Ecto neural progenitor cell (in vitro differentiated cells): ENCODE data around the gene NACC1.

ENCODE experiments used
- DNase-seq: peaks from one replicate; pipeline ENCODE4 v3.0.0-alpha.2; 2018; ENCODE audit warnings: low spot score

The NACC1 gene

DNA sequence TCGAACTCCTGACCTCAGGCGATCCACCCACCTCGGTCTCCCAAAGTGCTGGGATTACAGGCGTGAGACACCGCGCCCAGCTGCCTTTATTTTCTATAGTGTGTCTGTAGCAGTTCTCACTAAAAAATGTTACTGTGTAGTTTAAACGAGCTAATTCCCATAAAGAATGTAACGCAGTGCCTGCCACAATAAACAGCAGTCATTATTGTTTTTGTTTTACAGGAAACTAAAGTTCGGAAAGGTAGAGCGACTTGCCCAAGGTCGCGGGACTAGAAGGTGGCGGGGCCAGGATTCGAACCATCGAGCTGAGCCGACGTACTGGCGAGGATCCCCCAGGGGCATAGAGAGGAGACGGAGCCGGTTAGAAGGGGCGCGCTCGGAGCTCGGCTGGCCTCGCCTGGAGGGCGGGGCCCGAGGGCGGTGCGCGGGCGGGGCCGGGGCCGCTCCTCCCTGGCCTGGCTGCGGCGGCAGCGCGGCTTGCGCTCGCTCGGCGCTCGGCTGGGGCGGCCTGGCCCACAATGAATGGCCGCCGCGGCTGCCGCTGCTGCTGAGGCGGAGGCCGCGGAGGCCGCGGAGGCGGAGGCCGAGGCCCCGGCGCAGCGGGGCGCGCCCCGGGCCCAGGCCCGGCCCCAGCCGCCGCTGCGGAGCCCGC lies at the start of gene NACC1:
Gene NACC1 (plus strand): TSS at position 493 of the 652 bp plus-strand sequence. CDS start 16,944 bp downstream, outside the sequence.
- DNase-seq = peak; percentile 94

DNA sequence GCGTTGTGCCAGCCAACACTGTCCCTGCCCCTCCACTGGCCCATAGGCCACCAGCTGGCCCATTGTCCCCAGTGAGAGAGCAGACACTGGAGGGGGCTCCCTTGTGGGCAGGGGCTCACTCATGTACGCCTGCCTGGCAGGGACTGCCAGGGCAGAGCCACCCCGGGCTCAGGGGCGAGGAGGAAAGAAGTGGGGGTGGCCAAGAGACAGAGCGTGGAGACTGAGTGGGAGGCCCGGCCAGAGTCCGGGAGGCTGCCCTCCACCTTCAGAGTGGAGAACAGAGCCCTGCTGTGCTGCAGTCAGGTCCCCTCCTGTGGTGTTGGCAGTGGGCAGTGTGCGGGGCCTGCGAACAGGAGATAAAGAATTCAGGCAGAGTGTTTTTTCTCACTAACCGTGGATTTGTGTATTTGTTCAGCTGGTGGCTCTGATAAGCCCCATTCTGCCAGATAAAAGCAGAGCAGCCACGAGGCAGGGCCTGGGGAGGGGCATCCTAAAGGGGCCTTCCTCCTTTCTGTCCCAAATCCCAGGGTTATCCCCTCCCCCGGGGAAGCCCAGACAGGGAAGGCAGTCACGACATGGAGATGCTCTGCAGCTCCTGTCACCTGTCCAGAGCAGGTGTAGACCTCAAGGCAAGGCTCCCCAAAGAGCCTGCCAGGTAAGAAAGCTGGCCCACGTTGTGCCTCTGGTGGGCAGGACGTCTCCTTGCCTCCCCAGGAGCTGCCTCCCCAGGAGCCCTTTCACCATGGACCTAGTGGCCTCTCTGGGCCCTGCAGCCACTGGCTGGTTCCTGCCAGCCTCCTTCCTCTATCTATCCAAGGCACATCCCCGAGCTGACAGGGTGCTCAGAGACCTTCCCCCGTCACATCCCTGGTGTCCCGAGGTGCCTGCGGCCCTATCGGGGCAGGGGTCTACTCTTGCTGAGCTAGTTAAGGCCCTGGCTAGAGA lies 48.4 kb upstream of the NACC1 start:
- no peak for DNase-seq

DNA sequence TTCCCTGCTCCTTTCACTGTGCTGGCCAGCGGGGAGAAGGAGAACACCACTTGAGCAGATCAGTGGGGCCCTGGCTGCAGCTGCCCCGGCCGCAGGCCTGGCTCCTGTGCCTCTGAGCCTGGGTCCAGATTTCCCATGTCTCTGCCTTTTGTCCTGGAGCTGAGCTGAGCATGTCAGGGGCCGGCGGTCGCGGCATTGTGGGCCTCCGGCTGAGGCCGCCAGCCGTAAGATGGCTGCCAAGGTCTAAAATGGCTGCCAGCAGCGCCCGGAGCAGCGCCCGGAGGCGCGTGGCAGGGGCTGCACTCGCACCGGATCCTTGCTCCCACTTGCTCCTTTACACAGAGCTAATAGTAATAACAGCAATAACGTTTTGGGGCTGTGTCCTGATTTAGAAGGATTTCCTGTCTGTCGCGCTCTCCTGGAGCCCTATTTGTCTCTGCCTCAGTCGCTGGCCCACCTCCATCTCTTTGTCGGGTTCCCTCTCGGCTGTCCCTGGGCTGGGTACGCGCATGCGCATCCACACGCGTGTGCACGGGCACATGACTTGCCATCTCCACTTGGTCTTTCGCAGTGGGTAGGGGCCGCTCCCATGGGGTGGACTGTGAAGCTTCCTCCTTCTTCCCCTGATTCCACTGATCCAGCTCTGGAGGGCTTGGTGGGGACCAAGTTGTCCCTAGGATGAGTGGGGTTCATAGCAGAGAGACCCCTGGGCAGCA lies 47.5 kb upstream of the NACC1 start:
- DNase-seq = no peak

DNA sequence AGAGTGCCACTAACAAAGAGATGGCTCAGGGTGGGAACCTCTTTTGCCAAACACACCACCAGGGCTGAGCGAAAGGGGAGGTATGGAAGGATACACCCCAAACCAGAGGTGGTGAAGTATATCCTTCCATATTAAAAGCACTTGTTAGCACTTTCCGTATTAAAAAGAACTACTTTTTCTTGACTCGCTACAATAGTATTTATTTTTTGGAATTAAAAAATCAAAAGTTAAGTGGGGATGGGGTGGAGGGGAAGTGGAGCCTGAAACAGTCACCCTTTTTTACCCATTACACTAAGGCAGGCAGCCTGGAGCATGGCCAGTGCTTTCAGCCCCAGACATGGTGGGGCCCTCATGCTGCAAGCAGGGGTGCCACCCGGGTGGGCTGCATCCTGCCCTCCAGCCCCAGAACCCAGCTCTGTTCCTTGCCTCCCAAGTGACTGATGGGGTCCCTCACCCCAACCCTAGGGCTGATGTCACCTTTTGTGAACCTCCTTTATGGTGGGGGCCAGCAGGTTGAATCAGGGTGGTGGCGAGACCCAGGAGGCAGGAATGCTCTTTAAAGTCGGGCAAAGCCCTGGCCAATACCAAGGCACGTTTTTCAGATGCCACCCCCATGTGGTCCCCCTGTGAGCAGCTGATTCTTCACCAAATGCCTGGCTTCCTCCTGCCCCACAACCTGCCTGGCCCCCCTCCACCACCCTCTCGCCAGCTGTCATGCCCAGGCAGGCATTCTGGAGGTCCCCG lies 46.4 kb upstream of the NACC1 start:
- no peak for DNase-seq

- no peak for DNase-seq
Measured at GRCh38 chr19:13072188-13072908, 45.7 kb upstream of the NACC1 start.

GRCh38 chr19:13073263-13073662 lies 44.8 kb upstream of the NACC1 start:
- DNase-seq = no peak

GRCh38 chr19:13074378-13074777 lies 43.7 kb upstream of the NACC1 start:
- DNase-seq = no peak

- no peak for DNase-seq
Measured at GRCh38 chr19:13076320-13076719, 41.7 kb upstream of the NACC1 start.

GRCh38 chr19:13076787-13077186 lies 41.3 kb upstream of the NACC1 start:
- no peak for DNase-seq

GRCh38 chr19:13077240-13077639 lies 40.8 kb upstream of the NACC1 start:
- no peak for DNase-seq

DNA sequence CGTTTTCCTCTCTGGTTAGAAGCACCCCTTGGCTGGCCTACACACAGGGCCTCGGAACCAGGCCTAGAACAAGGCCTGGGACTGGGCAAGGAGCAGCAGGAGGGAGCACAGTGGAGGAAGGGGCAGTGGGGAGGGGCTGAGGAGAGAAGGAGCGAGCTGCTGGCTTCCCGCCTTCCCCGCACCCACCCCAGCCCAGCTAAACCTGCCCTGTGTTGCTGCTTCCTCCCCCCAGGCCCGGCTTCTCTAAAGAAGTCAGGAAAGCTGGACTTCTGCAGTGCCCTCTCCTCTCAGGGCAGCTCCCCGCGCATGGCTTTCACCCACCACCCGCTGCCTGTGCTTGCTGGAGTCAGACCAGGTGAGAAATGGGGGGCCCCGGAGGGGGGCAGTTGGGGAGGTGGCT lies 39.7 kb upstream of the NACC1 start:
- no peak for DNase-seq

- DNase-seq = no peak
Measured at GRCh38 chr19:13078897-13079541, 39.0 kb upstream of the NACC1 start.

DNA sequence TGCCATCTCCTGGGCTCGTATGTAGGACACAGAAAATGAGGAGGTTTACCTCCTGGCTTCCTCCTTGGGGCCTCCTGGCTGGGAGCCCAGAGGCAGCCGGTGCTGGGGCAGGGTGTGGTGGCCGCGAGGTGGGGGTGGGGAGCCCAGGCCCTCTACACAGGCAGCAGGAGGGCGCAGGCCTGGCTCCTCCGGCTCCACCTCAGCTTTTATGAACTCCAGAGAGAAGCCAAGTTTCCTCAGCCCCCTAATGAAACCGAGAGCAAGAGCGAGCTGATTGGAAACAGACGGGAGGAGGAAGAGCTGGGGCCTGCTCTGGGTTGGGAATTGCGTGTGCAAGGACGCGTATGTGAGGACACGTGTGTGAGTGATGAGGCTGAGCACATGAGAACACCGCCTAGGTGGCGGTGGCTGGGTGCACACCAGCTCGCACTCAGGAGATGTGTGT lies 38.5 kb upstream of the NACC1 start:
- no peak for DNase-seq

GRCh38 chr19:13082192-13083007 lies 35.7 kb upstream of the NACC1 start:
- DNase-seq = no peak

- DNase-seq = no peak
Measured at GRCh38 chr19:13083008-13083404, 35.1 kb upstream of the NACC1 start.

DNA sequence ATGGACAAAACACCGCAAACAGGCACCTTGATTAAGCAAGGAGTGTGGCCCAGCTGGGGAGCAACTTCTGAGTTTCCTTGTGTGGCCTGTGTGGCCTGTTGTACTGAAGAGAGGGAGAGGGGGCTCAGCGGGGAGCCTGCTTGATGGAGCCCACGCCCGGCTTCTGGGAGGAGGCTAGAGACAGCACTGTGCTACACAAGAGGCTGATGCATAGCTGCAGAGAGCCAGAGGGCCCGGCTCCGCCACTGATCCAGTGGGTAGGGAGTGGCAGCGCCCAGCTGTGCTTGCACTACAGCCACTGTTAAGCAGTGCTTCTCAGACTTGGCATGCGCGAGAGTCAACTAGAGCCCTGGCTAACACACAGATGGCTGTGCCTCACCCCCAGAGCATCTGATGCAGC lies 34.4 kb upstream of the NACC1 start:
- no peak for DNase-seq

DNA sequence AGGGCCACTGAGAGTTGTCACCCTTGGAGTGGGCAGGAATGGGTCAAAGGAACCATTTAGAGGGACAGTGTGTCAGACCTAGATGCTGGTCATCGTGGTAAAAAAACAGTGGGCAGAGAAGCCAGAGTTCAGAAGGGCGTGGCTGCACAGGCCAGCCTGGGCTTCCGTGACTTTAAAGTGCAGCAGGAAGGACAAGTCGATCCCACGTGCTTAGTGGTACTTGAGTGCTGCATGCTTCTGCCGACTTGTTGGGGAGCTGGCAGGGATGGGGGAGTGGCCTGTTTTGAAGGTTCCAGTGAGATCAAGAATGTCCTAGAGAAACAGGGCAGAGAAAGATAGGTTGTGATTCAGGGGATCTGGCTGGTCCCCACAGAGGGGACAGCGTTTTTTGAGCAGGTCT lies 32.4 kb upstream of the NACC1 start:
- DNase-seq = no peak

GRCh38 chr19:13086341-13086740 lies 31.7 kb upstream of the NACC1 start:
- DNase-seq = no peak

GRCh38 chr19:13087295-13087694 lies 30.8 kb upstream of the NACC1 start:
- no peak for DNase-seq
